Cardiac septum (tissue), 1 donor: ENCODE data around the gene CHRNG. TPM values are rescaled to one million over a fixed set of nuclear protein-coding genes. Genes with fewer than 3 reads are reported as not detected.
A peak's percentile ranks its signal among the peaks of the same experiment; 100 is the strongest.

Experiments
- DNase-seq: peaks from one replicate; pipeline ENCODE4 v3.0.0-alpha.2; 2020; ENCODE audit warnings: low spot score
- intact Hi-C: fragments of 100-400 bp; cut with DNase I; formaldehyde crosslinking; loops from one replicate; pipeline ENCODE4 v1.14.0; 2022
- total RNA-seq: library from RNA; stranded (reverse); fragmentation: NEBNext Ultra II Directional; extraction: Animal tissue kit (Norgen Biotek cat#: 25700); gene quantifications from one replicate; pipeline ENCODE4 v1.2.1, GENCODE V29; 2021
- donor health status: DM: no; HTN: no; CAD: no.

Gene CHRNG
- total RNA-seq, 1 donor from 2014 or later = not detected

- DNase-seq = peak; percentile 68
- intact Hi-C loops = no loop called here
Observed at GRCh38 chr2:232538671-232539070, 821 bp upstream of the CHRNG start.

- peak; percentile 54 for DNase-seq
- intact Hi-C loops = no loop called here
Observed at GRCh38 chr2:232540441-232541041, 1.0 kb downstream of the CHRNG start.

- DNase-seq = peak; percentile 61
- intact Hi-C loops = no loop called here
Observed at GRCh38 chr2:232541195-232541960, 1.9 kb downstream of the CHRNG start.

DNA sequence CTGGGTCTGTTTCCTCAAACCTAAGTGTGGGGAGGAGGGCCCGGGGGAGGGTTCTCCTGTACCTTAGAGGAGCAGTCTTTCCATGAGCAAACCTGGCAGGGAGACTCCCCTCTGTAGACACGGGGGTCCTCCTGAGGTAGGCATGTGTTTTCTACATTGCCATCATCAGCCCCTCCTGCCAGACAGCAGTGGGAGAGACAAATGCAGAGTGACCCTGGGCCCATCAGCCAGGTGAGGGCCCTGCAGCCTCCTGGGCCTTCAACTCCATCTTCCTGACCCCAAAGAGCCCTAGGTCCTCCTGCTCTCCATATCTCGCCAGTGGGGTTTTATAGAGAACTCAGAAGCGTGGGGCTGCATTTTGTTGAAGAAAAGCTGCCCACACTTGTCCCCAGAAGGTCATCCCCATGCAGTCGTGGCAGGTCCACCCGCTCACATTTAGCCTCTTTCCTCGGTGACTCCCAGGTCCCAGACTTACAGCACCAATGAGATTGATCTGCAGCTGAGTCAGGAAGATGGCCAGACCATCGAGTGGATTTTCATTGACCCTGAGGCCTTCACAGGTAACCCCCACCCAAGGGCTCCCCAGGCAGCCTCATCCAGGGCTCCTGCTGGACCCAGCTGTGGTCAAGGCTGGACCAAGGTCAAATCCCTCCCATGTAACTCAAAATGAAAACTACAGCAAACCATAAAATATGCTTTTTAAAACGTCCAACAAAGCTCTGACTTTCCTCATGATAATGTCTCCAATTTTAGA lies 2.6 kb downstream of the CHRNG start:
- no peak for DNase-seq
- intact Hi-C loops = no loop called here

- DNase-seq = no peak
- intact Hi-C loops = no loop called here
Observed at GRCh38 chr2:232542715-232543467, 3.4 kb downstream of the CHRNG start.

DNA sequence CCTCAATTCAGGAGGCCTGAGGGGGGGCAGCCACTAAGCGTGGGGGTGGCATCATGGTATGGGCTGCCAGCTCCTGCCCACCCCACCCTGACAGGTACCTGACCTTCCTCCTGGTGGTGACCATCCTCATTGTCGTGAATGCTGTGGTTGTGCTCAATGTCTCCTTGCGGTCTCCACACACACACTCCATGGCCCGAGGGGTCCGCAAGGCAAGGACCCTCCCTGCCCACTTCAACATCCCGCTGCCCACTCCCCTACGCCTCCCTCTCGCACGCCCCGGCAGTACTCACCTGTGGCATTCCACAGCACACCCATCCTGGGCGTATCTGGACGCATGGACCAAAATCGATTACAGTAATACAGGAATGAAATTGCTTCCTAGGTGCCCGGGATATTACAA lies 4.0 kb downstream of the CHRNG start:
- no peak for DNase-seq
- intact Hi-C loops = no loop called here

- DNase-seq = no peak
- intact Hi-C loops = no loop called here
Observed at GRCh38 chr2:232543928-232544631, 4.6 kb downstream of the CHRNG start.

DNA sequence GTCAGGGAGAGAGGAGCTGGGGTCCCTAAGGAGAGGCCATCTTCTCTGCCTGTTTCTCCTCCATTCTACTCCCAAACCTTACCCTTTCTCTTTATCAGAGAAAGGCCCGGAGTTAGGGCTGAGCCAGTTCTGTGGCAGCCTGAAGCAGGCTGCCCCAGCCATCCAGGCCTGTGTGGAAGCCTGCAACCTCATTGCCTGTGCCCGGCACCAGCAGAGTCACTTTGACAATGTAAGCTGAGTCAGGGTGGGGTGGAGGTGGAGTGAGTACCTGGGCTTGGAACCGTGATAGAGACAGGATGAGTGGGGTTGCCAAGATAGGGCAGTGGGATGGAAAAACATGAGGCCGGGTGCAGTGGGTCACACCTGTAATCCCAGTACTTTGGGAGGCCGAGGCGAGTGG lies 5.2 kb downstream of the CHRNG start:
- intact Hi-C loops = no loop called here
- DNase-seq = no peak

DNA sequence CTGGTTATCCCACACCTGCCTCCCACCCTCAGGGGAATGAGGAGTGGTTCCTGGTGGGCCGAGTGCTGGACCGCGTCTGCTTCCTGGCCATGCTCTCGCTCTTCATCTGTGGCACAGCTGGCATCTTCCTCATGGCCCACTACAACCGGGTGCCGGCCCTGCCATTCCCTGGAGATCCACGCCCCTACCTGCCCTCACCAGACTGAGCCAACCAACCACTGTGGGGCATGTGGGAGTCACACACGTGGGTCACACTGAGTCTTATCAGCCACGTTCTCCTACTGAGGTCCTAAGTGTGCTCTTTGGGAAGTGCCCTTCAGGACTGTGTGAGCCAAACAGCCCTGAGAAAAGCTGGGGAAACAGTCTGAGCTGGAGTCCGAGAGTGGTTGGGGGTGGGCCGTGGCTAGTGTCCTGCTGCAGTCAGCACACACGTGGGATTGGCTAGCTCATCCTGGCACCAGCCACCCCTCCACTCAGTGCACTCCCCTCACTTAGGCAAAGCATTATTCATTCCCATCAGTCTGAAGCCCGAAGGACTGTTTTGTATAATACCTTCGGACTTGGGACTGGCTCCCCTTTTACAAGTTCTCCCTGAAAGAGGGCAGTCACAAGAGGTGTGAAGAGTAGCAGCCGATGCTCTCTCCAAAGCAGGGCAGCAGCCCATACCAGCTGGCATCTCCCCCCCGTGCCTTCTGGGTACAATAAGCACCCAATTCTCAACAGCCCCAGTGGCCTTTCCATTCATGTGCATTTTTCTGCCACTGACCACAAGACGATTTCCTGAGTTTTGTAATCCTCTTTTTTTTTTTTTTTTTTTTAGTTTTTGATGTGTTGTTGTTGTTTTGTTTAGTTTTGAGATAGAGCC lies 6.3 kb downstream of the CHRNG start:
- no peak for DNase-seq
- intact Hi-C loops = no loop called here

DNA sequence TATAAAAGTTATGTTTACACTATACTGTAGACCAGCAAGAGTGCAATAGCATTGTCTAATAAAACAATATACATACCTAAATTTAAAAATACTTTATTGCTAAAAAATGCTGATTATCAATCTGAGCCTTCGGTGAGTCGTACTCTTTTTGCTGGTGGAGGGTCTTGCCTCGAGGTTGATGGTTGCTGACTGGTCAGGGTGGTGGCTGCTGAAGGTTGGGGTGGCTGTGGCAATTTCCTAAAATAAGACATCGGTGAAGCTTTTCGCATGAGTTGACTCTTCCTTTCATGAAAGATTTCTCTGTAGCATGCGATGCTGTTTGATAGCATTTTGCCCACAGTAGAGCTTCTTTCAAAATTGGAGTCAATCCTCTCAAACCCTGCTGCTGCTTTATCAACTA lies 8.5 kb downstream of the CHRNG start:
- no peak for DNase-seq
- intact Hi-C loops = no loop called here

- intact Hi-C loops = no loop called here
- no peak for DNase-seq
Observed at GRCh38 chr2:232549655-232550353, 10.3 kb downstream of the CHRNG start.

DNA sequence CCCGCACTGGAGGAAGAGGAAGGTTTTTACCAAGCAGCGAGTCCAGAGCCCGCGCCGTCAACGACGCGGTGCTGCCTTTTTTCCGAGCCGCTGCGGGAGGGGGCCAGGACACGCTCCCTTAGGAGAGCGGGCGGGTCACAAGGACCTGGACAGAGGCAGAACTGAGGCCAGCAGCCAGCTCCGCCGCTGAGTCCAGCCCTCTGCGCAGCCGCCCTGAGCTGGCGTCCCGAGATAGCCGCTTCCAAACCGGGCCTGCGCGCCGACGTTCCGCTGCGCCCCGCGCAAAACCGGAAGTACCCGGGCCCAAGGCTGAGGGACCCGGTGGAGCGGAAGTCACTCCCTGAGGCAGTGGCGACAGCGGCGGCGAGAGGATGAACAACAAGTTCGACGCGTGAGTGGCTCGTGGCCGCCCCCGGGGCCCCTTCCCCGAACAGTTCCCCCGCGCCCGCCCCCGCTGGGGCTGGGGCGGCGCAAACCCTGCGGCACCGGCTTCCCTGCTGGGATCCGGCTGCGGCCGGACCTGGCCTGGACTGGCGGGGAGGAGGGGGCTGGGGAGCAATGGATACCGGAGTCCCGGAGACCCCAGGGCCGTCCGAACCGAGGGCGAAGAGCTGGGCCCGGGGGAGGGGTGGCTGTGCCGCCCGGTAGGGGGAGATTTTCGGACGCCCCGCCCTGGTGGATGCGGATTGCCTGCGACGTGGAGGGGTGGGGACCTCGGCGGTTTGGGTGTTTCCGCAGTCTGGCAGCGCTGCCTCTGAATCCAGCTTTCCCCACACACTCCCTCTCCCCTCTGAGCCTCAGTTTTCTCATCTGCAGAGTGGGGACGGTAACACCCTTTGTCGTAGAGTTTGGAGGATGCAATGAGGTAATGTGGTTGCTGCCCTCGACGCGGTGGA lies 11.1 kb downstream of the CHRNG start, which contains the start of the genes EIF4E2 and TIGD1:
Gene EIF4E2, plus strand, starts transcription at position 336 of the 896 bp plus-strand sequence. Its CDS starts 36 bp downstream, at position 372.
Gene TIGD1, minus strand, starts transcription at position 204 of the 896 bp plus-strand sequence. CDS start 675 bp downstream, outside the sequence.
- peak; percentile 97 for DNase-seq
- intact Hi-C loops = no loop called here

DNA sequence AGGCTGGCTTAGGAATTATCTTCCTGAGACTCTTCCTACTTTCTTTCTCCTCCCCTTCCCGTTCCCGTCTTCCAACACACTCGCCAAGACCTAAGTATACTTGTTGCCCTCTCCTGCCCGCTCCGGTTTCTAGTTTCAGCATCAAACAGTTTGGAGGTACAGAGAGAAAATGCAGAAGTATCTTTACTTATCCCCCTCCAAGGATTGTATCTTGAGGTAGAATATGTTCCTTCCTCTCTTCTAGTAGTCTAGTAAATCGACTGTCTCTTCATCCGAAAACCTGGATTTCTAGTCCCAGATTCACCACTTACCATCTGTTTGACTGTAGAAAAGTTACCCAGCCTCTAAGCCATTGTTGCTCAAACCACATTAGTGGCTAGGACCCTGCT lies 11.8 kb downstream of the CHRNG start:
- intact Hi-C loops = no loop called here
- DNase-seq = no peak

DNA sequence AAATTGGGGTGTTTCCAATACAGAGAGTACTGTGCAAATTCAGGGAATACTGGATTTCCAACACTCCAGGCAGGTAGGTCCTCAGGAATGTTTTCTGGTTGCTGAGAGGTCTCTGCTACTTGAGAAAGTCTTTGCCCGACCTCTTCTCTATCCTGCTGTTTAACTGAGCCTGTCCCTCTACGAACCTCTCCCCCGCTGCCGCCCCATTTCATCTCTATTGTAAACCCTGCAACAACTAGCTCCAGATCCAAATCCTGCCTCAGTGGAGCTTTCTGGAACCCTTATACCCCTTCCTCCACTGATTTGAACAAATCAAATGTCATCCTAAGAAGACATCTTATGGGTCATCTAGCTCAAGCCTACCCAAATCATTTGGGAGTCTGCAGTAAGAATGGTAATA lies 12.3 kb downstream of the CHRNG start:
- no peak for DNase-seq
- intact Hi-C loops = no loop called here

GRCh38 chr2:232556426-232556825 lies 16.9 kb downstream of the CHRNG start:
- intact Hi-C loops = no loop called here
- DNase-seq = no peak

DNA sequence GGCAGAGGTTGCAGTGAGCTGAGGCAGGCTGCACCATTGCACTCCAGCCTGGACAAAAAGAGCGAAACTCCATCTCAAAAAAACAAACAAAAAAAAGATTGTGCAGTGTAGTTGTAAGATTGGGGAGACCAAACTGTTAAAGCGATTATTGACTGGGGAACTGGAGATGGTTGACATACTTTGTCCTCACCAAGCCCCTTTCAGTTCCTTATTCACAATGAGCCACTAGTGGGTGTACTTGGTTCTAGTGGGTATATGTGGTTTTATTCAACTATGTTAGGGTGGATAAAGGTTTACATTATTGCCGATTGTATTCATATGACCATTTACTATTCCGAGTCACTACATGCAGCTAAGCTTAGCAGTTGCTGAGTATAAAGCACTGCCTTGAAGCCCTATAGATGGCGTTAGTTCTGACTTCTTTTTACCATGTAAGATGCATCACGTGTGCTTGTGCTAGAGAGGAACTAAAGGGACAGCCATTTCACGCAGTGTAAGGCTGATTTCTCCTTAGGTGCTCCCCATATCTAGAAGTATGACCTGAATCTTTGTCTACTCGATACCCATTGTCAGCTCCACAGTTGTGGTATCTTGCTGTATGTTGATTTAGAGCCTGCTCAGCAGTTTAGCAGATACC lies 23.1 kb downstream of the CHRNG start:
- intact Hi-C loops = no loop called here
- no peak for DNase-seq
